Measurements from ENCODE around the gene ICAM1.

The ICAM1 gene

DNA sequence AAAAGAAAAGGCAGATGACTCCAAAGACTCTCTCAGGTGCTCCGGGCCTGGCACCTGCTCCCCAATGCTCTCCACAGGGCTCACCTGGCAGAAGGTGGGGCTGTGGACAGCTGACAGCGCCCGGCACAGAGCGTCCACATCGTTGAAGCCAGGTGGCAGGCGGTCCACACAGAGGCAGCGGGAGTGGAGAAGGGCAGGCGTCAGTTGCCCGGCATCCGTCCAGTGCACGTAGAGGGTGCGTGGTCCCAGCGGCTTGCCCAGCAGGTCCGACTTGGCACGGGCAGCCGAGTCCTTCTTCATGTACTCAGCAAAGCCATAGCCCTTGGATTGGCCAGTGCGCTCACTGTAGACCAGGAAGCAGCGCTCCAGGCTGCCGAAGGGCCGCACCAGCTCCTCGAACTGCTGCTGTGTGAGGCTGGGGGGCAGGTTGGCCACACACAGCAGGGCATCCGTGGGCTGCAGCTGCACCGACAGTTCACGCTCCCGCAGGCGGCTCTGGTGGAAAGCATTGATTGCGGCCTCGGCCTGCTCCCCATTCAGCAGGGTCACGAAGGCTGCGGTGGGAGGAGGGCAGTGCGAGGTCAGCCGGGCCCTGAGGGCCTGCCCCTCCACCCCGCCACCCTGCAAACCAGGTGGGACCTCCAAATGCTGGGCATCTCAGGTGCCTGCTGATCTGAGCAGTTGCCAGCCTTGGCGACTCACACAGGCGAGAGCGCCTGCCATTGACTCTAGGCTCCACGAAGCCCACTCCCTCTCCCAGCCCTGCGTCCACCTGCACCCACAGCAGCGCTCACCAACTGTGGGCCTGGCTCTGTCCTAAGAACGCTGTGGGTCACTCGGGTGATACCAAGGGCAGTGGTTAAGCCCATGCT lies 57.9 kb downstream of the ICAM1 start:
- DNase-seq = no peak

DNA sequence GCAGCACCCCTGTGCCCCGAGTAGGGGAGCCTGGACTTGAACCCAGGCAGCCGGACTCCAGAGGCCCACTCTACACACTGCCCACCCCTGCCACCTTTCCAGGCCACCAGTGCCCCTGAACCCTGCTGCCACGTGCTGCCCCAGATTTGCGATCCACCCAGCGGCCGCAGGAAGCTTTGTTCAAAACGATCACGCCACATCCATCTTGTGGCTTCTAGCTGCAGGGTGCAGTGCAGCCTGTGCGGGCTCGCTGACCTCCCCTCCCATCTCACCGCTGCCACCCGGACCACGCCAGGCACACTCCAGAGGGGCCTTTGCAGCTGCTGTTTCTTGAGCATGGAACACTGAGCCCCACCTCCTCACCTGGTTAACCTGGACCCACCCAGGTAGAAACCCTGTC lies 58.6 kb downstream of the ICAM1 start:
- no peak for DNase-seq

DNA sequence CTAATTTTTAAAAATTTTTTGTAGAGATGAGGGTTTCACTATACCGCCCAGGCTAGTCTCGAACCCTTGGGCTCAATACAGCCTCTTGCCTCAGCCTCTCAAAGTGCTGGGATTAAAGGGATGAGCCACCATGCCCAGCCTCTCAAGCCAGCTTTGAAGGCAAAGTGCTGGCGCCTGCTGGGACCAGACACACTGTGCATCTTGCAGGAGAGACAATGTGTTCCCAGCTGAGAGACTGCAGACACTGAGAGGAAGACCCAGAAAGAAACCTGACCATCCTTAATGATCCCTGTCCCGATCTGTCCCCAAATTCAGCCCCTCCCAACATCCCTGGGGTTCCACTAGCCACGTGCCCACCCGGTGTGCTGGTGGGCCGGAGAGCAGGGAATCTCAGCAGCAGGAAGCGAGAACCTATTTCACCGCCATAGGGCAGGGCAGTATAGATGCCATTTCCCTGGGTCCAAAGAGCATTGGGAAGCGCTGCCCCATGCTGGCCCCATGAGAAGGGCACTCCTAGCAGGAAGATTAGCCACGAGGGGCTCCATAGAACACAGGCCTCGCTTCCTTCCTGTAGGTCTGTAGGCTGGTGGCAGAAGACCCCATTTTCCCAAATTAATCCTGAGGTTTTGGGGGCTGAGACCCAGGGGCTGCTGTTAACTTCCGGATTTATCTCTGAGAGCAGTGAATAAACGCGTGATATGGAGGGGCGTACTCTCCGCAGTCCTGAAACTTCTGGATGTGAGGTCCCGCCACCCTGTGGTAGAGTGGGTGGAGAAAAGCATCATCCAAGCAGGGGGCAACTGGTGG lies 61.4 kb downstream of the ICAM1 start:
- DNase-seq = no peak

DNA sequence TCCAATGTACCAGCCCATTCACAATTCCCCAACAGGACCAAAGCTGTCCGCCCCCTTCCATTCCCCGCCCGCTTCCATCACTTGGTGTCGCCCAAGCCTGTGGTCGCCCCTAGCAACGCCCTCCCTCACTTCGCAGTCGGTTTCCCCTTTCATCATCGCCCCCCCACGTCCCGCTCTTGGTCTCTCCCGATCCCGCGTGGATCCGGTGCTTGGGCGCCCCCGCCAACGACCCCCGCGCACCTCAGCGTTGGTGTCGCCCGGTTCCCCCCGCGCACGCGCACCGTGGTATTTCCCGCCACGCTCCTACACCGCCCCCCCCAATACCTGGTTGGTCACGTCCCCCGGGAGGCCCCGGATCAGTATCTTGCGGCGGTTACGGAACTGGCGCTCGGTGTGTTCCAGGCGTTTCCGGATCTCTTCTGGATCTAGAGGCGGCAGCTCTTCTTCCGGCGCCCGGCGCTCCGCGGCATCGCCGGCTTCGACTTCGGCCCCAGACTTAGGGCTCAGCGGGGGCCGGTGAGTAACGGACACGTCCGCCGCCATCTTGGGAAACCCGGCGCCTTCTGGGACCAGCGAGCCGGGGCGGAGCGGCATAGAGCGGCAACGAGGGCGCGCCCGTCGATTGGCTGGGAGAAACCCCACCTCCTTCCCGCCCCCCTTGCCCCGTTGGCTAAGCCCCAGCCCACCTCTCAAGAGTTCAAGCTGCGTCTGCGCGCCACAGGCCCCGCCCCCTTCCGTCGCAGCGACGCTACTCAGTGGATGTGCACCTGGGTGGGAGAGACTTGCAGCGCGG lies 62.2 kb downstream of the ICAM1 start, which contains the start of gene RAVER1:
Gene RAVER1, minus strand, starts transcription at position 565 of the 793 bp plus-strand sequence. Its CDS starts 22 bp downstream, at position 543.
- DNase-seq = peak; percentile 99

DNA sequence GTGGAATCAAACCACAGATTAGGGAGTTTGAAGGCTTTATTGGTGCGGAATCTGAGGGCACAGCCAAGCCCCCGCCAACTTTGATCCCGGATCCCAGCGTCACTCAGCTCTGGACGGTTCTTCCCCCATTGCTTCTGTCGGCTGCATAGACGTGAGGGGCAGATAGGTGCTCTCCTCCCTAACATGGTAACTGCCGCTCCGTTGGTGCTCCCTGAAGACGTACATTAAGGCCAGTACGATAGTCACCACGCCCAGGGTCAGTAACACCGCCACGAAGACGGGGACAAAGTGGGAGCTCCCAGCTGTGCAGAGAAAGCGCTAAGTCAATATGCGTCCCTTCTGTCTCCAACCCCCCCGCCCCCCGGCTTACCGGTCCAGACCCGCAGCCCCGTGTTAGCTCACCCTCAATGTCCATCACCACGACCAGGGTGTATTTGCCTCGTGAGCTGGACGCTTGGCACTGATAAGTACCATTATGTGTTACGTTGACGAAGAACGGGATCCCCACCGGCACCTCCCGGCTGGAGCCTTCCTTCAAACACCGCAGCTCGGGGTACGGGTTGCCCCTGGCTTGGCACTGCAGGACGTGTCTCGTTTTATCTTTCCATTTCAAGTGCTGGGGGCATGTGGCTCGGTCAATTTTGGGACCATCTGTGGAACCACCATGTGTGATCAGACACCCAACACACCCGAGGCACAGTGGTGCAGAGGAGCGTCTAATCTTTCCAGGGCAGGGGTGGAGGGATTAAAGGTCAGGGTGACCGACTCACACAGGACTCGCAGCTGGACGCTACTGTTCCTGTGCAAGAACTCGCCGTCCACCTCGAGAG lies 63.1 kb downstream of the ICAM1 start:
- no peak for DNase-seq

DNA sequence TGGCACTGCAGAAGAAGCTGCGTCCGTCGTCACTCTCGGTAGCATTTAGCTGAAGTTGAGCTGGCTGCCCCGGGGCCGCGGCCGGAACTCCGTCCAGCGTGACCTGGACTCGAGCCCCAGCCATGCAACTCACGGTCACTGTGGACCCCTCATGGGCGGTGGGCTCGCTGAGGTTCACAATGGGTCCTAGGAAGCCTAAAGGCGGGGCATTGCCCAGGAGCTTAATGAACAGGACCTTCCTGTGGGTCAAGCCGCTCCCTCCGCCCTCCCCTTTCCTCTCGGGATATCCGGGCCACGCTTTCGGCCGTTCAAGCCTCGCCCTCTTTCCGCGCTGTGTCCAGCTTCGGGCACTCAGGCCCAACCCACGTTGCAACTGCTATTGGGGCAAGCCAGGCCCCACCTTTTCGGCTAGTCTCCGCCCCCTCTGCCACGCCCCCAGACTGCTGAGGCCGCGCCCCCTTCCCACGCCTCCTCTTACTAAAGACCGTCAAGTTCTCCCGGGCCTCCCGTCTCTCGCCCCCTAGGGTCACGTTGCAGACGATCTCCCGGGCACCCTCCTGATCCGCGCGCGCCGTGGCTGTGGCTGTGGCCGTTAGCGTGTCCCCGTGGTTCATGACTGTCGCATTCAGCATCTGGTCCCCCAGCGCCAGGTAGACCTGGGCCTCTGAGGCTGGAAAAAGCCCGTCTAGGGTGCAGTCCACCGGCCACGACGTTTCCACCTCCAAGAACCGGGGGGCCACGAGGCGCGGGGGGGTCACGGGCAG lies 63.9 kb downstream of the ICAM1 start:
- DNase-seq = peak; percentile 77

DNA sequence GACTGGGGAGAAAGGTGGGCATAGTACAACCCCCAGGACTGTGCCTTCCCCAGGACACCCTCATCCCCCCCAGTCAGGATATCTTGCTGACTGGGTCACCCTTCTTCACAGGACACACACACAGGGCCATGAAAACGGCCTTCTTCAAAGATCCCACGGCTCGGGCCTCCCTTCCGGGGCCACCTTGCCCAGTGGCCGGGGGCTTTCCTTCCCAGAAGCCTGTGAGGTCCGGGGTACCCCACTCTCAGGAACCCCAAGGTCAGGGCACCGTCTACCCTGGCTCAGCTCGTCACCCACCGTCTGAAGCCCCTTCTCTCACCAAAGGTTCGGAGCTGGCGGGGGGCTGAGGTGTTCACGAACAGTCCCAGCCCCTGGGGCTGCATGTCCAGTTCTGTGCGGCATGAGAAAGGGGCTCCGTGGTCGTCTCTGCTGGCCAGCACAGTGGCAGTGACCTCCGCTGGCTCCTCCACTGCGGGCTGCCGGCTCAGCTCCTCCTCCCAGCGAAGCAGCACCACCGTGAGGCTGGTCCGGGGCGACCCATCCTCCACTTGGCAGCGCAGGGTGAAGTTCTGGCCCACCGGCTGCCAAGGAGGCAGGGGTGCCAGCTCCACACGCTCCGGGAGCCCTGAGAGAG lies 64.5 kb downstream of the ICAM1 start:
- no peak for DNase-seq
